ENCODE data around the gene MFAP1.

DNA sequence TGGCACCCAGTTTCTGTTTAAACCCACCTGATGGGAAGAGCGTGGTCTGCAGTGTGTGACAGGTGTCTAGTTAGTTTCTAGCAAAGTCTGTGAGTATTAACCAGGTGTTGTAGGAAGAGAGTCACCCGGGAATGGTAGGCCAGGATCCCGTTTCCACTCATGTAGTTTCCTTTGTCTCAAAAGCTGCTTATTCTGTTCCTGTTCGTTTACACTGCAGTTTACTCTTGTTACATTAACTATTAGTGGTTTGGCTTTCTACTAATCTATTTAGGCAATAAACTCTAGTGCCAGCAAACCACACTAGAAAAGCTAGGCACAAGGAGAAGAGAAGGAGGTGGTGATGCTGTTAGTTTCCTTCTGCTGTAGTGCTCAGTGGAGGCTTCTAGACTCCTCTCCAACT lies 35.1 kb upstream of the MFAP1 start:
- TF ChIP-seq, protein P1, sequence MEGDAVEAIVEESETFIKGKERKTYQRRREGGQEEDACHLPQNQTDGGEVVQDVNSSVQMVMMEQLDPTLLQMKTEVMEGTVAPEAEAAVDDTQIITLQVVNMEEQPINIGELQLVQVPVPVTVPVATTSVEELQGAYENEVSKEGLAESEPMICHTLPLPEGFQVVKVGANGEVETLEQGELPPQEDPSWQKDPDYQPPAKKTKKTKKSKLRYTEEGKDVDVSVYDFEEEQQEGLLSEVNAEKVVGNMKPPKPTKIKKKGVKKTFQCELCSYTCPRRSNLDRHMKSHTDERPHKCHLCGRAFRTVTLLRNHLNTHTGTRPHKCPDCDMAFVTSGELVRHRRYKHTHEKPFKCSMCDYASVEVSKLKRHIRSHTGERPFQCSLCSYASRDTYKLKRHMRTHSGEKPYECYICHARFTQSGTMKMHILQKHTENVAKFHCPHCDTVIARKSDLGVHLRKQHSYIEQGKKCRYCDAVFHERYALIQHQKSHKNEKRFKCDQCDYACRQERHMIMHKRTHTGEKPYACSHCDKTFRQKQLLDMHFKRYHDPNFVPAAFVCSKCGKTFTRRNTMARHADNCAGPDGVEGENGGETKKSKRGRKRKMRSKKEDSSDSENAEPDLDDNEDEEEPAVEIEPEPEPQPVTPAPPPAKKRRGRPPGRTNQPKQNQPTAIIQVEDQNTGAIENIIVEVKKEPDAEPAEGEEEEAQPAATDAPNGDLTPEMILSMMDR (IDR thresholded peaks at IDR 0.05) = no peak
- TF ChIP-seq POLR2A (IDR thresholded peaks at IDR 0.05) = no peak

Measured in thyroid gland (tissue), 4 donors.